GM18520 (cell line): Measurements from ENCODE around the gene HDHD3.
"Not testable (repeated sequence)": the region's sequence is repeated elsewhere in the genome, so short reads cannot be mapped to it uniquely, and the experiment has no call there.

Experiments
- ATAC-seq: cut with Tn5 transposase; IDR thresholded peaks from one replicate; pipeline ENCODE4 v1.9.1; 2021; ENCODE audit not compliant: unreplicated experiment

Gene HDHD3

DNA sequence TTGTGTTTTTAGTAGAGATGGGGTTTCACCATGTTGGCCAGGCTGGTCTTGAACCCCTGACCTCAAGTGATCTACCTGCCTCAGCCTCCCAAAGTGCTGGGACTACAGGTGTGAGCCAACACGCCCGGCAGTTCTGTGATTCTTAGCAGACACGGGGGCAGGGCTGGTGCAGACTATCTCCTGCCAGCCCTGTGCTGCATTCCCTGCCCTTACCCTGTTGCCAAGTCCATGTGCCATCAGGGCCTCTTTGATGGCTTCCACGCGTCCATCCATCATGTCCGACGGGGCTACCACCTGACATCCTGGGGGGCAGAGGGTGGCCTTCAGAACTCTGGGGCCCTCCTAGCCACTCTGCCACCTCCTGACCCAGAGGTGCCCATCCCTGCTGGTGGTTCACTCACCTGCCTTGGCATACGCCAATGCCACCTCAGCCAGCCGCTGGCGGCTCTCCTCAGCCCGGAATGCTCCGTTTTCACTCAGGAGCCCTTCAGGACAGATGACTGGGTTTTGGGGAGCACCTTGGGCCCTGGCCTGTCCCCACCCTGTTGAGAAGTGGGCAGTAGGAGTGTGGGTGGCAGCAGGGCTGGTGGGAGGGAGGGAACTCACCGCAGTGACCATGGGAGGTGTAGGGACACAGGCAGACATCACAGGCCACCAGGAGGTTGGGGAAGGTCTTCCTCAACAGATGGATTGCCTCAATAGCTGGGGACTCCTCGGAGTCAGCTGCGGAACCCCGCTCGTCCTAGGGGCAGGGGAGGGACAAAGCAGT lies 13.6 kb upstream of the HDHD3 start:
- no peak for ATAC-seq

DNA sequence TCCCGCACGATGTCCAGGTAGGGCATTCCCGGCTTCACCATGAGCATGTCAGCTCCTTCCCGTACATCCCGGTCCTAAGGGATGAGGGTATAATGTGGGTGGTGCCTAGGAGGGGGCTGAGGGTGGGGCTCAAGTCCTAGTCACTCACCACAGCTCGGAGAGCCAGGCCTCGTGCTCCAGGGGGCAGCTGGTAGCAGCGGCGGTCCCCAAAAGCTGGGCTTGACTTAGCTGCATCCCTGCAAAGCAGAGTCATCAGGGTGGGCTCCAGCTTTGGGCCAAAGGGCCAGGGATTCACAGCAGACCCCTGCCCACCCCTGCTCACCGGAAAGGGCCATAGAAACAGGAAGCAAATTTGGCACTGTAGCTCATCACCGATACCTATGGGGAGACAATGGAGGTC lies 12.7 kb upstream of the HDHD3 start:
- ATAC-seq: no peak

DNA sequence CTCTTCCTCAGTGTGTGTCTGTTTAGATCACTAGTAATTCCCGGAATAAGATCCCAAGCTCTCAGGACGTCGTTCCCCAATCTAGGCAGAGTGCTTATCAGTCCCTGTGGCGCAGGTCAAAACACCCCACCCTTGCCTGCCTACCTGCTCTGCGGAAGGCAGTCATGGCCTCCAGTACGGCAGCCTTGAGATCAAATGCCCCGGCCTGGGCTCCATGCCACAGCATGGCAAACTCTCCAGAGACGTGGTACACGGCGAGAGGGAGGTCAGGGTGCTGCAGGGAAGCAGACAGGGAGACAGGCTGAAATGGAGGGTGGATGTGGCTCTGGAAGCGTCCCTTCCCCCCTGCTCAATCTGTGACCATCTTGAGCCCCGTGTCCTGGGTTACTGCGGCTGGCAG lies 12.0 kb upstream of the HDHD3 start:
- ATAC-seq: no peak

DNA sequence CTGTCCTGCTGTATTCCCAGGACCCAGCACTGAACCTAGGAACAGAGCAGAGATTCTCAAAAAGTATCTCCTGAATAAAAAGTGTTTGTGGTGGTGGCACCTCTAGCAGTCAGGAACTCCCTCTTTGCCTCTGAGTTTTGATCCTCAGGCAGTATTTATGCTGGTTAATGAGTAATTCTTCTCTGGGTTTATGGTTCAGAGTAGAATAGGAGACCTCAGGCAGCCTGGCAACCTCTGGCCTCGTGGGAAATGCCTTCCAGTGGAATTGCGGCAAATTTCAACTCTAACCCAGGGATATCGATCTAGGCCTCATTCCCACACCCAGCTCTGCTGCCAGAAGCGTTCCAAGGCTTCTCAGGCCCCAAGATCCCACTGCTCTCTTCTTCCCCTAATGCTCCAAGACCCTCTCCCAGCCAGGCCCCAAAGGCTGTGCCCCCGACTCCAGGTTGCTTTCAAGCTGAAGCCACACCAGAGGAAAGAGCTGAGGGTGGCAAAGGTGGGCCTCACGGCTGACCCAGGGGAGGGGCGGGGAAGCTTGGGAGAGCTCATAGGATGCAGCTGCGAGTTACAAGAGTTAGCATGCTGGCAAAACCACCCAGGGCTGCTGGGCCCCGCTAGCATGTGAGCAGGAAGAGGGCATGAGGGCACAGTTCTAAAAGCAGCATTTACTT lies 10.9 kb upstream of the HDHD3 start:
- ATAC-seq: no peak

DNA sequence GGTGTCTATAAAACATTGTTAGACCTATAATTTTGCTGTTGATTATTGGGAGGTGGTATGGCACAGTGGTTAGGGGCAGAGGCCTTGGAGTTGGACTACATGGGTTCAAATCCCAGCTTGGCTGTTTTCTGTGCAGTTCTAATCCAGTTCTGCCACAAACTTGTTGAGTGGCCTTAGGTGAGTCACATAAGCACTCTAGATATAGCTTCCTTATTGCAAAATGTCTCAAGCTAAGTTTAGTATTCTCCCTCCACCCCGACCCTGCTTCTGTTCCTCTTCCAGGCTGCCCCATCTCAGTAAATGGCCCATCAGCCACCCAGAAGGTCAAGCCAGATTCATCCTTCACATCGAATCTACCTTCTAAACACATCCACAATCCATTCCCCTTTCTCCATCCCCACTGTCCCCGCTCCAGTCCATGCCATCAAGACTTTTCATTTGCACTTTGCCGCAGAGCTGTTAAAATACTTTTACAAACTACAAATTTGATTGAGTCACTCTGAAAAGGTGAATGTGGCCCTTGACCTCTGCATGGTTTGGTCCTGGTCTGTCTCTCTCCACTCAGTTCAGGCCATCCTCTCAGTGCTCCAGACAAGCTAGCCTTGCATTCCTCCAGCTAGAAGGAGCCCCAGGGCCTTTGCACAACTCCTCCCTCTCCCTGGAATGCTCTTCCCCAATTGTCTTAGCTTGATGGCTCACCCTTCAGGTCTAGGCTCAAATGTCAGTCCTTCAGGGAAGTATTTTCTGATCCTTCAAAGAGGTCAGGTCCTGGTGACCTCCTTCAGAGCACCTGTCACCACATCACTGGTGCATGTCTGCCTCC lies 10.0 kb upstream of the HDHD3 start:
- no peak for ATAC-seq

DNA sequence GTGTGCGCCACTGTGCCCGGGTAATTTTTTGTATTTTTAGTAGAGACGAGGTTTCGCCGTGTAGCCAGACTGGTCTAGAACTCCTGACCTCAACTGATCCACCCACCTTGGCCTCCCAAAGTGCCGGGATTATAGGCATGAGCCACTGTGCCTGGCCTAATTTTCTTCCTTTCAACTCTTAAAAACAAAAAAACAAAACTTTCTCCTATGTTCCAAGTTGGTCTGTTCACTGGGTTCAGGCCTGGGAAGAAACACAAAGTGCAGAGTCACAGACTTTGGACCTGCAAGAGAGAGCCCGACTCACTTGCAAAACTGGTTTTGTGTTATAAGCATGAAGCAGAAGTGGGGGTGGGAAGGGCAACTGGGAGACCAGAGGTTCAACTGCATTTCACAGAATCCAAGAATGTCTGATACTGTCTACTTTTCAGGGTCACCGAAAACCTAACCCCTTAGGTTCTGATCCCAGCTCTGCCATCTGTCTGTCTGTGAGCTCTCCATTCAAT lies 5.2 kb upstream of the HDHD3 start:
- ATAC-seq: no peak

DNA sequence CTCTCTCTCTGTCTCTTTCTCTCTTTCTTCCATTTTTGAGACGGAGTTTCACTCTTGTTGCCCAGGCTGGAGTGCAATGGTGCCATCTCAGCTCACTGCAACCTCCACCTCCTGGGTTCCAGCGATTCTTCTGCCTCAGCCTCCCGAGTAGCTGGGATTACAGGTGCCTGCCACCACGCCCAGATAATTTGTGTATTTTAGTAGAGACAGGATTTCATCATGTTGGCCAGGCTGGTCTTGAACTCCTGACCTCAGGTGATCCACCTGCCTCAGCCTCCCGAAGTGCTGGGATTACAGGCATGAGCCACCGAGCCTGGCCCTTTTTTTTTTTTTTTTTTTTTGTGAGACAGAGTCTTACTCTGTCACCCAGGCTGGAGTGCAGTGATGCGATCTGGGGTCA lies 4.7 kb upstream of the HDHD3 start:
- not testable (repeated sequence) for ATAC-seq

DNA sequence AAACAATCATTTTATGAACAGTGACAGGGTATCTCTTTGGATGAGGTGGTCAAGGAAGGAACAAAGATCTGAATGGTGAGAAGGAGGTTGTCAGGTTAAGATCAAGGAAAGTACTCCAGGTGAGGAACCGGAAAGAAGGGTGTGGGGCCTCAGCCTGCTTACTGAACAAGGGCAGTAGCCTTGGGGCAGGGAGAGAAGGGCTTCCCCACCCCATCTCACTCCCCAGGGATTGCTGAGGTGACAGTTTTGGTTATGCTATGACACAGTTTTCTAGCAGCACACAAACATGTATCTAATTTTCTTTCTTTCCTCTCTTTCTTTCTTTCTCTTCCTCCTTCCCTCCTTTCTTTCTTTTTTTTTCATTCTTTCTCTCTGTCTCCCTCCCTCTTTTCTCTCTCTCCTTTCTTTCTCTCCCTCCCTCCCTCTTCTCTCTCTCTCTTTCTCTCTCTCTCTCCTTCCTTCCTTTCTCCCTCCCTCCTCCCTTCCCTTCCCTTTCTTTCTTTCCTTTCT lies 4.1 kb upstream of the HDHD3 start:
- no peak for ATAC-seq

DNA sequence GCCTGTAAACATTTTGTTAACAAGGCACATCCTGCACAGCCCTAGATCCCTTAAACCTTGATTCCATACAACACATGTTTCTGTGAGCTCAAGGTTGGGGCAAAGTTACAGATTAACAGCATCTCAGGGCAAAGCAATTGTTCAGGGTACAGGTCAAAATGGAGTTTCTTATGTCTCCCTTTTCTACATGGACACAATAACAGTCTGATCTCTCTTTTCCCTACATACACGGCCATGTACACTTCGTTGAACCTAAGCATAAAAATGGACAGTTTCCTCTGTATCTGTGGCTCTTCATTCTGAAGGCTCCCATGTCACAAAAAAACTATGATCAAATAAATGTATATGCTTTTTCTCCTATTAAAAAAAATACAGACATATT lies 3.0 kb upstream of the HDHD3 start:
- ATAC-seq: not testable (repeated sequence)

DNA sequence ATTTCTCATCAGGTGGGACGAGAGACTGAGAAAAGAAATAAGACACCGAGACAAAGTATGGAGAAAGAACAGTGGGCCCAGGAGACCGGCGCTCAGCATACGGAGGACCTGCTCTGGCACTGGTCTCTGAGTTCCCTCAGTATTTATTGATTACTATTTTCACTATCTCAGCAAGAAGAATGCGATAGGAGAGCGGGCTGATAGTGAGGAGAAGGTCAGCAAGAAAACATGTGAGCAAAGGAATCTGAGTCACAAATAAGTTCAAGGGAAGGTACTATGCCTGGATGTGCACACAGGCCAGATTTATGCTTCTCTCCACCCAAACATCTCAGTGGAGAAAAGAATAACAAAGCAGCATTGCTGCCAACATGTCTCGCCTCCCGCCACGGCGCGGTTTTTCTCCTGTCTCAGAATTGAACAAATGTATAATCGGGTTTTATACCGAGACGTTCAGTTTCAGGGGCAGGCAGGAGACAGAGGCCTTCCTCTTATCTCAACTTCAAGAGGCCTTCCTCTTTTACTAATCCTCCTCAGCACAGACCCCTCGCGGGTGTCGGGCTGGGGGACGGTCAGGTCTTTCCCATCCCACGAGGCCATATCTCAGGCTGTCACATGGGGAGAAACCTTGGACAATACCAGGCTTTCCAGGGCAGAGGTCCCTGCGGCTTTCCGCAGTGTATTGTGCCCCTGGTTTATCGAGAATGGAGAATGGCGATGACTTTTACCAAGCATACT lies 2.5 kb upstream of the HDHD3 start:
- ATAC-seq: not testable (repeated sequence)

DNA sequence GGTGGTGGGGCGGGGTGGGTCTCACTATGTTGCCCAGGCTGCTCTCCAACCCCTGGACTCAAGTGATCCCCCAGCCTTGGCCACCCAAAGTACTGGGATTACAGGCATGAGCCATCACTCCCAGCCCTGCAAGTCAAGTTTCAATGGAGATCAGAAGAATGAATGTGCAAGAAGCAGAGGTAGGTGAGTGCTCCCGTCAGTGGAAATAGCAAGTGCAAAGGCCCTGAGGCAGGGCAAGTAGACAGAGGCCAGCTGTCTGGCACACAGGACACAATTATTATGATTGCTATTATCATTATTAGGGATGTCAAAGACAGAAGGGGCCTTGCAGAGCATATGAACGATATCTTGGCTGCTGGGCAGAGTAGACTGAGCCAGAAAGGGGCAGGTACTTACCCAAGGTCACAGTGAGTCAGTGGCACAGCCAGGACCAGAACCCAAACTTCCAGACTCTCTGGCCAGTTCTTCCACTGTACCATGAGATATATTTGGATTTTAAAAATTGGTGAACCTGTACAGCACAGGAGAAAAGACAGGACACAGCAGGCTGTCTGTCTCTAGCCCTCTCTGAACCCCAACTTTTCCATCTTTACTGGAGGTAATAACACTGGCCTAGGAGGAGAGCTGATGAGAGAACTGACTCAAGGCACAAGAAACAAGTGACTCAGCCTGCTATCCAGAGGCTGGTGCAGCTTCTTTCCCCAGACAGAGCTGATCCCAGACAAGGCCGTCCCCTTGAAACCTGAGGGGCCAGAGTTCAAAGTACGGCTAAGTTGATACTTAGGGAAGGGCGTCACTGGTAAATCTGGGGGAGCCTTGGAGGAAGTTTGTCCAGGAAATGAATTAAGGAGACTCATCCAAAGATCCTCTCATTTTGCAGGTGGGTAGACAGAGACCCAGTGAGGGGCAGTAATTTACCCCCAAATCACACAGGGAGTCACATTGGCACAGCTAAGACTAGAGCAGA lies 1.4 kb downstream of the HDHD3 start:
- ATAC-seq: no peak

DNA sequence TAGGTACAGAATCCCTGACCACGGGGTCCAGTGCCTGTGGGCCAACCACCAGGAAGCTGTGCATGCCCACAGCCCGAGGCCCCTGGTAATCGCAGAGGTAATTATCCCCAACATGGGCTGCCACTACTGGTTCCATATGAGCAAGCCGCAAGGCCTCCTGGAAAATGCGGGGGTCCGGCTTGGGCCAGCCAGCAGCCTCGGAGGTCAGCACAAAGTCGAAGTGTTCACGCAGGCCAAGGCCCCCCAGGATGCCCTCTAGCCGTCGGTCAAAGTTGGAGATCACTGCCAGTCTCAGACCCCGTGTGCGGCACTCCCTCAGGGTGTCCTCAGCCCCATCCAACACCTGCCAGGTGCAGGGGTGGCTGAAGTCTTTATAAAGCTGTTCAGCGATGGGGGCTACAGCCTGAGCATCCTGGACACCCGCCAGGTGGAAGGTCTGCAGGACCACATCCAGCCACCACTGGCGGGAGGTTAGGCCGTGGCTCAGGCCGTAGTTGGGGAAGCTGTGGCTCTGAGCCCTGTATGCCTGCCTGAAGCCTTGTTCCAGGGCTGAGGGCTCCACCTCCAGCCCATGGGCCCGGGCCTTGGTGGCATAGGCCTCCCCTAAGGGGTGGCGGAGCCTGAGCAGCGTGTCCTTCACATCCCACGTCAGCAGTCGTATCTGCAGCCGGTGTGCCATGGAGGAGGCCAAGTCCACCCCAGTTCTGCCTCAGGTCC lies 3.0 kb downstream of the HDHD3 start:
- no peak for ATAC-seq

DNA sequence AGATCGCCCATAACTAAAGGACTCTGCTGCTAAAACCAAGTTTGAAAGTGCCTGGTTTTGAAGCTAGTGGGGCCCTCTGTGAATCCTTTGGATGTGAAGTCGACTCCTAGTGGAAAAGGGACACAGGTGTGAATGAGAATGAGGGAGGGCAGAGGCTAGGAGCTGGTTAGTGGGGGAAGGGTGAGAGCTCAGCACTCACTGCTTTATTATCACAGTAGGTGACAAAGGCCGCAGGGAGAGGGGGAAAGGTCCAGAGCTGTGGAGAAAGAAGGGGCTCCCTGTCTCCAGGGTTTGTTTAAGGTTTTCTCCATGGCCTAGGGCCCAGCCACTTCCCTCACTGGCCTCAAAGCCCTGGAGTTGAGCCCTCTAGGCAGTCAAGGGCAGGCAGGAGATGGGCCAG lies 3.5 kb downstream of the HDHD3 start:
- ATAC-seq: no peak

DNA sequence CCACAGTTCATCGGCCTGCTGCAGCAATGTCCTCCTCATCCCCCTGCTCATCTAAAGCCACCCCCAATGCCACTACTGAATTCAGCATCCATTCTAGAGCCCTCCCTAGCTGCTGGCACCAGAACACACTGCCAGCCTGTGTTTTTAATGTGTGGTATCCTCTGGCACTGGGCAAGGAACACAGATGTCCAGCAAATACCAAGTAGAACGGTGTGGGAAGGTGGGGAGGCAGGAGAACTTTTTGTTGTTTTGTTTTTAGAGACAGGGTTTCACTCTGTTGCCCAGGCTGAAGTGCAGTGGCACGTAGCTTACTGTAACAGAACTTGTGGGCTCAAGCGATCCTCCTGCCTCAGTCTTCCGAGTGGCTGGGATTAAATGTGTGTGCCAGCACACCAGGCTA lies 4.7 kb downstream of the HDHD3 start:
- no peak for ATAC-seq

DNA sequence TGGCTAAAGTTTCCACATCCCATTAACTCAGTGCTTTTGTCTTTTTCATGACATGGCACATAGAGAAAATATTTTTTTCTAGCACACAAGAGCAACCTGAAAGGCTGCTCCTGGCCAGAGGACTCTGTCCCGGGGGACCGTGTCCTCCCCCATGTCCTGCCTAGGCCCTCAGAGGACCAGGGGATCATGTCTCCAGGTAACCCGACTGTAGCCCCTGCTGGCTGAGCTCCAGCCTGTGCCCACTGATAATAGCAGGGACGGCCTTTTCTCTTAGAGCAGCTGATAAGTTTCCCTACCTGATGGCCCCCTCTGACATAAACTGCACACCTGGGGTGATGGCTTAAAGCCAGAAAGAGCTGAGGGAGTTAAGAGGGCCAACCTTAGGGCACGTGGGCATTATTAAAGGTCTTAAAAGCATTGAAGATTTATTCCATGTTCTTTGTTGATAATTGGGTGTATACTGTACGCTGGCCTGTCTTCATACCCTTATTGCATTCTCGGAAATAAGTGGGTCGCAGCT lies 5.9 kb downstream of the HDHD3 start:
- ATAC-seq: no peak

DNA sequence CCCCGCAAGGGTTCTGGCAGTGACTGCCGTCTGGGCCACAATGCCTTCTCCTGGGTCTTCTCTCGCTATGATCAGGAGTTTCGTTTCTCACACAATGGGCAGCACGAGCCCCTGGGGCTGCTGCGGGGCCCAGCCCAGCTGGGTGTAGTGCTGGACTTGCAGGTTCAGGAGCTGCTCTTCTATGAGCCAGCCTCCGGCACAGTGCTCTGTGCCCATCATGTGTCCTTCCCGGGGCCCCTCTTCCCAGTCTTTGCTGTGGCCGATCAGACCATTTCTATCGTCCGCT lies 7.0 kb downstream of the HDHD3 start:
- no peak for ATAC-seq

DNA sequence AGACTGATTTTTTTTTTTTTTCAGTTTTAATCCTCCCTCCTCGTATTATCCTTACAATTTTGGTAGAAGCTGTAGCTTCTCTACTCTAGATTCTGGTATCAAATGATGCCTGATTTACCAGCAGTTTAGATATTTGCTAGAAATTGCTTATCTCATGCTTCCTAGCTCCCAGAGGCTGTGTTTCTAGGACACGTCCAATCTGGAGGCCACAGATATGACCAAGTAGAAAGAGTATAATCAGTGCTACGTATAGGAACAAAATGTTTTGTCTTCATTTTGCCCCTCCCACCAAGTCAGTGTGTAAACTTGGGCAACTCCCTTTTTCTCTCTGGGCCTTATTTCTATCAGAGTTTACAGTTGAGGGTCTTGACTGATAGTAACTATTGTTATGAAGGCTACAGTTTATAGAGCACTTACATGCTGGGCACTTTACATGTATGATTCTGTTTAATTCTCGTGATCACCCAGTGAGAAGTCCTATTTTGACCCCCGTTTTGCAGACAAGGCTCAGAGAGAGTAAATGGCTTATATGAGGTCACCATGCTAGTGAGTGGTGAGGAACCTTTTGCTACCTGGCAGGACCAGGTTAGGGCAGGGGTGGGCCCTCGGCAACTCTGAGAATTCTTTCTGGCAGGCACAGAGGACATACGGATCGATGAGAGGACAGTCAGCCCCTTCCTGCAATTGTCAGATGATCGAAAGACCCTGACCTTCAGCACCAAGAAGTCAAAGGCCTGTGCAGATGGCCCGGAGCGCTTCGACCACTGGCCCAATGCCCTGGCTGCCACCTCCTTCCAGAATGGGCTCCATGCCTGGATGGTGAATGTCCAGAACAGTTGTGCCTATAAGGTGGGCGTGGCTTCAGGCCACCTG lies 7.6 kb downstream of the HDHD3 start:
- no peak for ATAC-seq

DNA sequence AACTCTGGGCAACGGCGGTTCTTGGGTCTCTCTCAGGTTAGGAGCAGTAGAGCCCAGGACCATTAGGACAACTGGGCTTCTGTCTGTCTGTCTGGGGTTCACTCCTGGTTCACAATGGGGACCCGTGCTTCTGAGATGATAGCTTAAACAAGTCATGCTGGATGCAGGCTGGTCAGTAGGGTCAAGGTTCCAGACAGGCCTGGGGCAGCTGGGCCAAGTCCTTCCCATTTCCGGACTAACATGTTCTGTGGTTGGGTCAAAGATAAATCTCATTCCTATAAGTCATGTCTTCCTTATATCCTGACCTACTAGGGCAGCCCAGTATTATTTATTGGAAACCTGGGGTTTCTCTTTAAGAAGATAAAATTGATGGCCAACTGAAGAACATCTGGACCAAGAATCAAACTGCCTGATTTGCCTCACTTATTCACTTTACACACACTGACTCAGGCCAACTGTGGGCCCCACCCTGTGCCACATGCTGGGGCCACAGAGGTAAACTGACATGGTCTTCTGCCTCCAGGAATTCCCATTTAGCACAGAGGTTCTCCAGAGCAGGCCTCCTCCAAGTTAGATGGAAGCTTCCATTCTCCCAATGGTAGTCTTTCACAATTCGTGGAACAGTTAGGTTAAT lies 8.3 kb downstream of the HDHD3 start:
- ATAC-seq: no peak
